Dermis blood vessel endothelial cell (primary cell): ENCODE results near the gene SDC4. TPM values are rescaled to one million over a fixed set of nuclear protein-coding genes. Genes with fewer than 3 reads are reported as not detected.

ENCODE experiments used
- DNase-seq: peaks from one replicate; pipeline ENCODE4 v3.0.0; 2010
- total RNA-seq: library from RNA; depleted of rRNA; stranded (reverse); fragments of >200 nt; gene quantifications from 2 replicates; pipeline ENCODE4 v1.2.3, GENCODE V29; 2014

SDC4 gene
- total RNA-seq, 1 donor from 2014 or later, result 79.3 TPM

DNA sequence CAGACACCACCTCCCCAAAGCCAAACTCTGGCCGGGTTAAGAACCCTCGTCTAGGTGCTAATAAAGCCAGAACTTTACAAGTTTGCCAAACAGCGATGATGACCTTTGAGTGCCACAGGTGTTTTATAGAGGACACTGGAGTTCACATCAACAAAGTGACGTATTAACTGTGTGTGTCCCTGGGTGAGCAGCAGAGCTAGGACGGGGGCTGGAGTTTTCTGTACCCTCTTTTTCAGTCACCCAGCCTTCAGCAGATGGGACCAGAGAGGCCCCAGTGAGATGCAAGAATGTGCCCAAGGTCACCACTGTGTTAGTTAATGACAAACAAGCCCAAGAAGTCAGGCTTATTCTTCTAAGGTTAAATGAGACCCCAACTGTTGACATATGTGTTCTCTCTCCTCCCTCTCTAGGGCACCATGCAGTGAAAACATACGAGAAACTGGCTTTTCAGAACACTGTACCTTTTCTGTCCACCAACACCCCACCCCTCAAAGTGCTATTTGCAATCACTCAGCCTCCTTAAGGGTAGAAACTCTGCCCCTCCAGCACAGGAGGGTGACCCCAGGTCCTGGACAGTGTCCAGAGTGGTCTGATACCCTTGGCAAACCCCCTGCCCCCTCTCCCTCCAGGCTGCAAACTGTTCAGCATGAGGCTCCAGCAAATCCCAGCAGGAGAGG lies 5.2 kb downstream of the SDC4 start:
- DNase-seq, result no peak

- DNase-seq, result peak; percentile 65
Observed at GRCh38 chr20:45341939-45342854, 6.0 kb downstream of the SDC4 start.

DNA sequence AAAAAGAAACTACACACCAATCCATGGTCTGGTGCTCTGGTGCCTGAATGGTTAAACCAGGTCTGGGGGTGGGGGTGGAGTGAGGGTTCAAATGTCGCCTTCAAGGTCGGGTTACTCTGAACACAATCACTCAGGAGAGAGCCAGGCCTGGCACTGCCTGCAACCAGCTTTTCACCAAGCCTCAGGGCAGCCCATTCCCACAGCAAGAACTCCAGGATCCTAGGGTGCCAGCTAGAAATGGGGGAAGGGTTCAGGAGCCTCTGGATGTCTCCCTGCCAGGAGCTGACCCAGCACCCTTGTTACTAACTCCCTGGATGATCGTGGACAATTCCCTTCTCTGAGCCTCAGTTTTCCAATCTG lies 6.7 kb downstream of the SDC4 start:
- DNase-seq, result no peak

DNA sequence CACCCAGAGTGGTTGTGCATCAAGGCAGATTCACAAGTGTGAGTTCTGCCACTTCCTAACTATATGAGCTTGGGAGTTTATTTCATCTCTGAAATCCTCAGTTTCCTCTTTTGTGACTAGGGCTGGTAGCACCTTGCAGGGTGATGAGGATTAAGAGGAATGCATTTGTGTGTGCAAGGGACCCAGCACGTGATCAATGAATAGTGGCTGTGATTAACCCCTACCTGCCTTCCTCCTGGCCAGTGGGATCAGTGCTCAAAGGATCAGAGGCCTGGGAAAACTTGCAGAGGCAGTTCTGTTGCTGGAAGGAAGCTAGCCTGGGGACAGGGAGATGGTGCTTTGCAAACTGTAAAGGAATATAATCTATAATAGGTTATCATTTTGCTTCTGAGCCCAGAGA lies 7.3 kb downstream of the SDC4 start:
- no peak for DNase-seq

DNA sequence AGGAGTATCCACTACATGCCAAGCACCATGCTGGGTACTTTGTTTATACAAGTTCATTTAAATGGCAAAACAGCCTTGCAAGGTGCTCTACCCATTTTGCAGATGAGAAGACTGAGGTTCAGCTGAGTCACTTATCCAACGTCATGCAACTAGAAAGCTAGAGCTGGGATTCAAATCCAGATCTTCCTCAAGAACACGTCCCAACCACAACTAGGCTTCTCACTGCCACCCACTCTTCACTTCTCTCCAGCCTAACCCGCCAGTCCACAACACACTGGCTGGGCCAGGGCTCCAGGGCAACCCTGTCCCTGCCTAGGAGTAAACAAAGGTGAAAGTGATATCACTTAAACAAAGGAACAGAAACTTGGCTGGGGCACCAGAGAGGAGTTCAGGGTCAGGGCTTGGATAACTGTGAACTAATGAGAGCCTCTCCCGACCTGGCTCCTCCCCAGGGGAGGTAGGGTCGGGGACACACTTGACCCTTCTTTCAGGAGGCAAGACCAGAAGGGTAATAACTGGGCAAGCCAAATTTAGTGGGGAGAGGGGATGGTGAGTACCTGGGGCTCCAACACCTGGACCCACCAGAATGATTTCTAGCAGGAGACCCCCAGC lies 7.9 kb downstream of the SDC4 start:
- DNase-seq, result no peak

- no peak for DNase-seq
Observed at GRCh38 chr20:45339799-45340198, 8.4 kb downstream of the SDC4 start.

DNA sequence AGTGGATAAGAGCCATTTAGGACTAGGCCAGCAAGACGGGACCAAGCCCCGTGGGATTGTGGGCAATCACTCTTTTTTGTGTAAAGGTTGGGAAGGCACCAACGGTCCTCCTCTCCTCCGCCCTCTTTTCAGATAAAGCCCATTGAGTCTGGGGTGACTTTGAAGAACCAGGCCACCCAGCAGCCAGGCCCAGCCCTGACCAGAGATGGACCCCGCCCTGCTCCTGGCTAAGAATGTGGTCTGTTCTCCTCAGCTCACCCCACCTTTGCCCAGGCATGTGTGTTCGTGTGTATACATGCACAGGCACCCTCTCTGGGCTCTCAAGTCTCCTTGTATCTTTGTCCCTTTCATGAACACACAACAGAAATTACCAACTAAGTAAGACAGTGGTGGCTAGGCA lies 9.1 kb downstream of the SDC4 start:
- no peak for DNase-seq

- no peak for DNase-seq
Observed at GRCh38 chr20:45338121-45339030, 9.8 kb downstream of the SDC4 start.

DNA sequence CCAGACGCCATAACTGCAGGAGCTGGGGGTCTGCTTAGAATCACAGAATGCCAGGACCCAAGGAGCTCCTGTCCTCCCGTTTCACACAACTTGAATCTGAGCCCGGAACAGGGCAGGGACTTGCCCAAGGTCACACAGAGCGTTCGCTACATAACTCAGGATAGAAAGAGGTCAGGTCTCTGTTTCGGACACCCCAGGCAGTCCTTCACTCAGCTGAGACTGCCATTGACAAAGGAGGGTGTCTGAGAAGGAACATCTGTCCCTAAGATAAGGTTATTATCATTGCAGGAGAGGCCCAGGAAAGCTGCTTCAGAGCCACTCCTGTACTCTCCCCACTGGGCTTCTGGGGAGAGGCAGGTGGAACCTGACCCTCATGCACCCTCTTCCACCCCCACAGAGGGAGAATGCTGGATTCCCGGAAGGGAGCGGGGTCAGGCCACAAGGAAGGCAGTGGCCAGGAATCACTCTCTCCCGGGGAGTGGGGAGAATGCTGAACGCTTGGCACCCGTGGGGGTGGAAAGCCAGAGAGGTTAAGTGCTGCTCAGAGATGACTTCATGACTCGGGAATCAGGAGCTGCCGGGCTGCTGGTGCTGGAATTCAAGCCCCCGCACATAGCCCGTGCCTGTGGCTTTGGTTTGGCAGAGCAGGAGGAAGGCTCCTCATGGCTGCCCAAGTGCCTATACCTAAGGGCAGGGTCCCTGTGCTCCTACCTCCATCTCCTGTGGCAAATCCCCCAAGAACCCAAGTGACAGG lies 10.7 kb downstream of the SDC4 start:
- peak; percentile 69 for DNase-seq

DNA sequence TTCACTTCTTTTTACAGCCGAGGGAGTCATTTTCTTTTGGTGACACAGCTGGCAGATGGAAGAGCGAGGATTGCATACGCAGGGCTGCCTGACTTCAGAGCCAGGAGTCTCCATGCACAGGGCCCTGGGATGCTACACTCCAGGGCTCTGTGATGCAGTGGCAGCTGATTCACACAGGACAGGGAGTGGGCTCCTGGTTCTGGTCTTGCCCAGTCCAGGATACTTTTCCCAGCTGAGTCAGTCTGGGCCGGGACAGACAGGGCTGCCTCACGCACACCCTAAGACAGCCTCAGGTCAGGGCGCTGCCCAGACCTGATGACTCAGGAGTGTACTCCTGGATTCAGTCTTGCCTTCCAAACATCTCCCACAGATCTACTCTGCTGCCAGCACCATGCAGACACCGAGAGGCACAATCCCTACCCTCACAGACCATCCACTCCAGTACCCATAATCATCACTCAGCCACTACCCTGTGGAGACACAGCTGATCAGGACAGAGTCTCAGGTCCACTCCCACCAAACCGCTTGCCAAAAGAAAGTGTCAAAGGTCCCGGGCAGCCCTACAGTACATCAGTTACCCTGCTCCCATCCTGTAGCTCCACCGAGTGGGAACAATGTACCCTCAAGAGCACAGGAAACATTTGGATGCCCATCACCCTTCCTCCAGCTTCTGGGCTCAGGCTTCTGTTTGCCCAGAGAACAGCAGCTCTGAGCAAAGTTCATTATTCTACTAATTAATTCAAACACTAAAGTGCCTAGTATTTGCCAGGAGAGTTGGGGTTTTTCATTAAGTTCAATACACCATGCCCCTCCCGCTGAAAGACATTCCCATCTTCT lies 11.5 kb downstream of the SDC4 start:
- peak; percentile 41 for DNase-seq

DNA sequence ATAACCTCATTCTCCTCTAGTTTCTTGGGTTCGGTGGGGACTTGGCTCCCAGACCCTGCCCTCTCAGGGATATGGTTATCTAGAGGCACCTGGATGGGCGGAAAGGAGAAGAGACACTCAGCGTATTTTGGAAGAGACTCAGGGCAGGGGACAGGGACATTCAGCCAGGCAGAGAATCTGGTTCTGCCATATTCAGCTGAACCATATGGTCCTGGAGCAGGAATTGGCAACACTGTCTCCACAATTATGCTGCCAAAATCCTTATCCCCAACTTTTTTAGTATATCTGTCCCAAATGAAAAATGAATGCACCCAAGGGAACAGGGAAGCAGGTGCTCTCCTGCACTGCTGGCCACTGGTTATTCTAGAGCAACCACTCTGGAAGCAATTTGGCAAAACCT lies 17.7 kb downstream of the SDC4 start:
- DNase-seq, result no peak

DNA sequence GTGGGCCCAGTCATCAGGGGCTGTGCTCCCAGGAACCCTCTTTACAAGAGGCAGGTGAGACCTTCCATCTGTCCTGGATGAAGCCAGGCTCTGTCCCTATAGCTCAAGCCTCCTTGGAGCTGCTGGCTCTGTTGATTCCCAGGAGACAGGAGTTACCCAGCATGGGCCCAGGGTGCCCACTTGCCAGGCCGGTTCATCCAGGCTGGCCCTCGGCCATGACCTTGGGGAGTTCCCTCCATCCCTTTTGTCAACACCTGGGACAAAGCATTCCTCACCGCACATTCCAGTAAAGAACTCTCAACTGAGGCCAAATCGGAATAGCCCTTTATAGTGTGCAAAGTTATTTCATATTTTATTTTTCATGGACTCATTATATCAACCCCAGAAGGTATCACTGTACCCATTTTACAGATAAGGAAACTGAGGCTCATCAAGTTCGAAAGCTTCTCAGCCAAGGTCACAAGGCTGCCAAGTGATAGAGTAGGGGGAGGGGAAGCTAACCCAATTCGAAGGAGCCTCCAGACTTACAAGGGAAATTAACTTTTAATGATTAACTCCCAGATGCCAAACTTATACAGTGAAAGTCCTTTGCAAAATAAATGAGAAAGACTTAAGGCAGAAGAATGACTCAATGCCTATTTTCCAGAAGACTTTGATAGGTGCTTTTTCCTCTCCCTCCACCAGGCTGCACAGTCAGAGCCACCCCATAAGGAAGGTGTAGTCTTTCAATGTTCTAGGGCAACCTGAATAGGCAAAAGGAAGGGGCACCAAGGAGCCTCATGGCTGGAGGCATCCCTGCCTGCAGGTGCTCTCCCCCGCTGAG lies 18.5 kb downstream of the SDC4 start:
- DNase-seq, result no peak

DNA sequence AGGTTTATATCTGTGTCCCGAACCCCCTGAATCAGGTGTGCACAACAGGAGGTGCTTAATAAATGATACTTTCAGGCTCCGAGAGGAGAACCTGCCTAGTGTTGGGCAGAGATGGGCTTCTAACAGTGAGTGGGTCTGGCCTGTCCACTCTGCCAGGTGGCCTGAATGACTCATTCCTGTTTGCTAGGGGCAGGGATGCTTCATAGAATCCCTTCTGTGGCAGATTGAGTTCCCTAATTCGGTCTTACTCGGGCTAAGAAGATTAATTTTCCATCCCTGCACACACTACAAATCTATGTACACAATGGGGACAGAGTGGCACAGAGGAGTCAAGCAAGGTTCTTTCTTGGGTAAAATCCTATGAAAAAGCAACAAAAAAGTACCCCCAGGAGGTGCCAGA lies 19.8 kb downstream of the SDC4 start:
- DNase-seq, result no peak

DNA sequence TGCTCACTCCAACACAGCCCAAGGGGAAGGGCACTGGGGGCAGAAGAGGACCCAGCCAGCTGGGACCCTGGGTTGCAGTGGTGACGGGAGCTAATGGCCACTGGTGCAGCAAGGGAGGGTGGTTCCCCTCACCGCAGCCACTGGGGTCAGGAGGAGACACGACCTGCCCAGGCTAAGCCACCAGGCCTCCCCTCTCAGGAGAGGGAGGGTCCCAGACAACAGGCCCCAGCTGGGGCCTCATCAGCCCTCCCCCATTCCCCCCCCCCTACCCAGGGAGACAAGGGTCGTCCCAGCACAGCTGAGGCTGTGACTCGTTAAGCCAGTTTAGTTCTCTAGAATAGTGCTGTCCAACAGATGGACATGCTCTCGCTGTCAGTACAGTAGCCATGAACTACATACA lies 22.9 kb downstream of the SDC4 start:
- no peak for DNase-seq

DNA sequence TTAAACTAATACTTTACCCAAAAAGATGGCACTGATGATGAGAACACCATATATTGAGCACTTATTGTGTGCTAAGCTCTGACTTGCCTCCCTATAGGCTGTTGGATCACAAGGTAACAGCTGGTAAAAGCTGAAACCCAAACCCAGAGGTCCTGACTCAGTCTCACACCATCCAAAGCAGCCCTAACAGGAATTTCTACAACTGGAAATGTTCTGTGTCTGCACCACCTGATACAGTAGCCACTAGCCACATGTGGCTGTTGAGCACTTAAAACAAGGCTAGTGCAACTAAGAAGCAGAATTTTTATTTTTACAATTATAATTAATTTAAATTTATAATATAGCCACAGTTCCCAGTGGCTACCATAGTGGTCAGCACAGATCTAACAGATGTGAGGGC lies 24.5 kb downstream of the SDC4 start:
- no peak for DNase-seq

DNA sequence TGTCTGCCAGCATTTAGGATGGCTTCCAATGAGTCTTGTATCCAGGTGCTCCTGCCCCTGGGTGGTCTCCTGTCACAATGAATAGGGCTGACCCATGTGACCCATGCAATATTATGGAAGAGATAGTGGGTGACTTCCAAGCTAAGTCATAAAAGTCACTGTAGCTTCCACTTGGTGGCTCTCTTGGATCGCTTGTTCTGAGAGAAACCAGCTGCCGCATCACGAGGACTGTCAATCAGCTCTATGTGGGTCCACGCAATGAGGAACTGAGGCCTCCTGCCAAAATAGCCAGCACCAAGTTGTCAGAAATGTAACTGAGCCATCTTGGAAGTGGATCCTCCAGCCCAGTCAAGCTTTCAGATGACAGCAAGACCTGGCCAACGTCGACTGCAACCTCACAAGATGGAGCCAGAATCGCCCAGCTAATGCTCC lies 25.3 kb downstream of the SDC4 start:
- peak; percentile 66 for DNase-seq

- DNase-seq, result no peak
Observed at GRCh38 chr20:45320948-45321595, 27.2 kb downstream of the SDC4 start.

GRCh38 chr20:45318948-45319347 lies 29.3 kb downstream of the SDC4 start:
- no peak for DNase-seq

GRCh38 chr20:45318386-45318939 lies 29.8 kb downstream of the SDC4 start:
- no peak for DNase-seq
